Fibroblast of lung (primary cell): ENCODE data around the gene ONECUT3.

Experiments
- EZH2 ChIP-seq: IDR thresholded peaks from 2 replicates; pipeline ENCODE4 v1.5.1; 2012; ENCODE audit warnings: low read length, control low read depth, mild to moderate bottlenecking; ENCODE audit errors: missing control alignments
- TF ChIP-seq, protein P1 (sequence below), 2 donors: IDR thresholded peaks in 1 of 2; conservative IDR thresholded peaks in 1 of 2; 1 replicate in 1 of 2; 2 replicates in 1 of 2; pipeline ENCODE4 v1.5.1; 2011 to 2012; ENCODE audit warnings: low read length in 2 of 2, control low read depth in 1 of 2, inconsistent platforms in 1 of 2, low read depth in 1 of 2, mild to moderate bottlenecking in 1 of 2

DNA sequence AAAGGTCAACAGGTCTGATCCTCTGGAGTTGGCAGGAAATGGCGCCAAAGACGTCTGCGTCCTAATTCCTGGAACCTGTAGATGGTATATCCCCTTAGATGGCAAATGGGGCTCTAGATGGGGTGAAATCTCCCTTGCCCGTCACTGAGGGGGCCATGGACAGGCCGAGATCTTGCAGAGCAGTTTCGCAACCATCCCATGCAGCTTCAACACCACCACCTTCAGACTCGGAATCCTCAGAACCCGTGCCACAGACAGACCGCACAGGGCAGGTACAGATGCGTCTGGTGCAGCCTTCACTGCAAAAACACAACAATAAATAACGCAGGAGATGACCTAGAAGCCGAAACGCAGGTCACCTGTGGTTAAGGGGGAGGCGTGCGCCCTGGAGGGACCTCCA lies 77.3 kb downstream of the ONECUT3 start:
- TF ChIP-seq, protein P1, sequence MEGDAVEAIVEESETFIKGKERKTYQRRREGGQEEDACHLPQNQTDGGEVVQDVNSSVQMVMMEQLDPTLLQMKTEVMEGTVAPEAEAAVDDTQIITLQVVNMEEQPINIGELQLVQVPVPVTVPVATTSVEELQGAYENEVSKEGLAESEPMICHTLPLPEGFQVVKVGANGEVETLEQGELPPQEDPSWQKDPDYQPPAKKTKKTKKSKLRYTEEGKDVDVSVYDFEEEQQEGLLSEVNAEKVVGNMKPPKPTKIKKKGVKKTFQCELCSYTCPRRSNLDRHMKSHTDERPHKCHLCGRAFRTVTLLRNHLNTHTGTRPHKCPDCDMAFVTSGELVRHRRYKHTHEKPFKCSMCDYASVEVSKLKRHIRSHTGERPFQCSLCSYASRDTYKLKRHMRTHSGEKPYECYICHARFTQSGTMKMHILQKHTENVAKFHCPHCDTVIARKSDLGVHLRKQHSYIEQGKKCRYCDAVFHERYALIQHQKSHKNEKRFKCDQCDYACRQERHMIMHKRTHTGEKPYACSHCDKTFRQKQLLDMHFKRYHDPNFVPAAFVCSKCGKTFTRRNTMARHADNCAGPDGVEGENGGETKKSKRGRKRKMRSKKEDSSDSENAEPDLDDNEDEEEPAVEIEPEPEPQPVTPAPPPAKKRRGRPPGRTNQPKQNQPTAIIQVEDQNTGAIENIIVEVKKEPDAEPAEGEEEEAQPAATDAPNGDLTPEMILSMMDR (conservative IDR thresholded peaks at IDR 0.05 in 1 of 2, IDR thresholded peaks at IDR 0.05 in 1 of 2; ENCODE audit: low read depth in 1 of 2, low read length in 2 of 2), result no peak
- no peak for TF ChIP-seq EZH2
